ENCODE results near the gene RHOF. TPM values are rescaled to one million over a fixed set of nuclear protein-coding genes. Genes with fewer than 3 reads are reported as not detected.

Gene RHOF
- total and polyA plus RNA-seq, 2 donors (not counting 1 experiment from before 2014, with no cell fraction given) = 90.3 to 129 TPM

GRCh38 chr12:121814429-121815119 is 21.1 kb upstream of the RHOF start:
- Histone ChIP-seq H3K9ac (ENCODE audit: low read length) (no peak overlapping the region), H3K9me3 (ENCODE audit: control extremely low read depth in 1 of 3, control insufficient read depth in 2 of 3, insufficient read depth in 1 of 3, low read length in 2 of 3) (no peaks in the 10 kb centered on the region), H3K4me3 (ENCODE audit: control extremely low read depth in 1 of 5, extremely low read depth in 1 of 5, insufficient read depth in 1 of 5, low read depth in 2 of 5, low read length in 4 of 5) (no peak overlapping the region), H2AFZ (ENCODE audit: insufficient read depth, low read depth, low read length, poor library complexity, severe bottlenecking) (no peak overlapping the region), H3K79me2 (ENCODE audit: control insufficient read depth, insufficient read depth, low read length) (peaks cover 92% of the 10 kb centered on the region), H3K27ac (ENCODE audit: low read length in 2 of 2) (no peak overlapping the region), H4K20me1 (ENCODE audit: control insufficient read depth, insufficient read depth, low read length, poor library complexity, severe bottlenecking) (peaks cover 86% of the 10 kb centered on the region), H3K36me3 (replicated peaks in 1 of 2; ENCODE audit: control extremely low read depth in 1 of 2, control insufficient read depth in 1 of 2, extremely low read depth in 1 of 2, insufficient read depth in 2 of 2, low read length in 1 of 2) (peaks cover 2 to 80% of the 10 kb centered on the region in 2 experiments), H3K27me3 (replicated peaks in 1 of 4; ENCODE audit: control extremely low read depth in 1 of 4, control insufficient read depth in 3 of 4, insufficient read depth in 4 of 4, low read length in 3 of 4) (no peaks in the 10 kb centered on the region), H3K4me2 (replicated peaks; ENCODE audit: low read depth, low read length, poor library complexity, severe bottlenecking) (no peak overlapping the region), H3K4me1 (ENCODE audit: control insufficient read depth in 2 of 2, insufficient read depth in 2 of 2, low read length in 2 of 2) (peaks cover 25 to 34% of the 10 kb centered on the region in 2 donors)
- Mint-ChIP-seq H3K9me3 (ENCODE audit: insufficient read depth) (no peaks in the 10 kb centered on the region), H3K27ac (no peak overlapping the region), H3K4me3 (no peak overlapping the region), H3K27me3 (no peaks in the 10 kb centered on the region), H3K4me1 (peaks cover 30% of the 10 kb centered on the region)
- POLR2A ChIA-PET = interaction anchor here (1.5 kb wide), 1 partner anchor 20 kb away, joined by 4 read pairs; no protein-coding TSS in a partner anchor
- DNase-seq = no peak
- intact Hi-C loops (cut with micrococcal nuclease) = loop anchor here (5.0 kb wide), 1 partner anchor 37 kb away; no protein-coding TSS in a partner anchor
- TF ChIP-seq CTCF (IDR thresholded peaks at IDR 0.05) (no peak), EZH2 (IDR thresholded peaks at IDR 0.05; ENCODE audit: borderline replicate concordance, insufficient read depth, low read depth, low read length, poor library complexity, severe bottlenecking) (no peak)
- ATAC-seq (ENCODE audit: low read depth) = no peak
- CTCF ChIA-PET = interaction anchor here (32.7 kb wide), 1 partner anchor 27 kb away, joined by 1947 read pairs; the partner anchor contains the start of genes RHOF and SETD1B
- WGBS (ENCODE audit: insufficient coverage) = 96% methylated on average over 30 of the region's 31 CpGs

- ATAC-seq (ENCODE audit: low read depth) = no peak
- Histone ChIP-seq H3K9ac (ENCODE audit: low read length) (no peak overlapping the region), H3K36me3 (replicated peaks in 1 of 2; ENCODE audit: control extremely low read depth in 1 of 2, control insufficient read depth in 1 of 2, extremely low read depth in 1 of 2, insufficient read depth in 2 of 2, low read length in 1 of 2) (peaks cover 2 to 81% of the 10 kb centered on the region in 2 experiments), H4K20me1 (ENCODE audit: control insufficient read depth, insufficient read depth, low read length, poor library complexity, severe bottlenecking) (peaks cover 87% of the 10 kb centered on the region), H2AFZ (ENCODE audit: insufficient read depth, low read depth, low read length, poor library complexity, severe bottlenecking) (no peak overlapping the region), H3K4me1 (ENCODE audit: control insufficient read depth in 2 of 2, insufficient read depth in 2 of 2, low read length in 2 of 2) (peaks cover 25 to 34% of the 10 kb centered on the region in 2 donors), H3K9me3 (ENCODE audit: control extremely low read depth in 1 of 3, control insufficient read depth in 2 of 3, insufficient read depth in 1 of 3, low read length in 2 of 3) (no peaks in the 10 kb centered on the region), H3K4me3 (ENCODE audit: control extremely low read depth in 1 of 5, extremely low read depth in 1 of 5, insufficient read depth in 1 of 5, low read depth in 2 of 5, low read length in 4 of 5) (no peak overlapping the region), H3K27me3 (replicated peaks in 1 of 4; ENCODE audit: control extremely low read depth in 1 of 4, control insufficient read depth in 3 of 4, insufficient read depth in 4 of 4, low read length in 3 of 4) (no peaks in the 10 kb centered on the region), H3K79me2 (ENCODE audit: control insufficient read depth, insufficient read depth, low read length) (peaks cover 90% of the 10 kb centered on the region), H3K4me2 (replicated peaks; ENCODE audit: low read depth, low read length, poor library complexity, severe bottlenecking) (no peak overlapping the region), H3K27ac (ENCODE audit: low read length in 2 of 2) (no peak overlapping the region)
- Mint-ChIP-seq H3K4me3 (no peak overlapping the region), H3K4me1 (peaks cover 37% of the 10 kb centered on the region), H3K9me3 (ENCODE audit: insufficient read depth) (no peaks in the 10 kb centered on the region), H3K27me3 (no peaks in the 10 kb centered on the region), H3K27ac (no peak overlapping the region)
- POLR2A ChIA-PET = no interaction called here
- intact Hi-C loops (cut with micrococcal nuclease) = loop anchor here (5.0 kb wide), 1 partner anchor 37 kb away; no protein-coding TSS in a partner anchor
- CTCF ChIA-PET = interaction anchor here (32.7 kb wide), 1 partner anchor 26 kb away, joined by 1947 read pairs; the partner anchor contains the start of genes RHOF and SETD1B
- TF ChIP-seq EZH2 (IDR thresholded peaks at IDR 0.05; ENCODE audit: borderline replicate concordance, insufficient read depth, low read depth, low read length, poor library complexity, severe bottlenecking) (no peak), CTCF (IDR thresholded peaks at IDR 0.05) (no peak)
- DNase-seq = no peak
- WGBS (ENCODE audit: insufficient coverage) = 96% methylated on average over 7 of the region's 14 CpGs
Measured at GRCh38 chr12:121813951-121814350, 20.5 kb upstream of the RHOF start.
